K562 treated with DMSO at 1 percent for 12 hours (cell line): ENCODE results near the gene PAX1. TPM values are rescaled to one million over a fixed set of nuclear protein-coding genes. Genes with fewer than 3 reads are reported as not detected.

Experiments used
- total RNA-seq: library from RNA; unstranded; fragments of 300-600 nt; gene quantifications from 2 replicates; pipeline ENCODE4 v1.2.3, GENCODE V29; 2022; ENCODE audit not compliant: insufficient read depth

Gene PAX1
- total RNA-seq, result not detected in 2 replicates

DNA sequence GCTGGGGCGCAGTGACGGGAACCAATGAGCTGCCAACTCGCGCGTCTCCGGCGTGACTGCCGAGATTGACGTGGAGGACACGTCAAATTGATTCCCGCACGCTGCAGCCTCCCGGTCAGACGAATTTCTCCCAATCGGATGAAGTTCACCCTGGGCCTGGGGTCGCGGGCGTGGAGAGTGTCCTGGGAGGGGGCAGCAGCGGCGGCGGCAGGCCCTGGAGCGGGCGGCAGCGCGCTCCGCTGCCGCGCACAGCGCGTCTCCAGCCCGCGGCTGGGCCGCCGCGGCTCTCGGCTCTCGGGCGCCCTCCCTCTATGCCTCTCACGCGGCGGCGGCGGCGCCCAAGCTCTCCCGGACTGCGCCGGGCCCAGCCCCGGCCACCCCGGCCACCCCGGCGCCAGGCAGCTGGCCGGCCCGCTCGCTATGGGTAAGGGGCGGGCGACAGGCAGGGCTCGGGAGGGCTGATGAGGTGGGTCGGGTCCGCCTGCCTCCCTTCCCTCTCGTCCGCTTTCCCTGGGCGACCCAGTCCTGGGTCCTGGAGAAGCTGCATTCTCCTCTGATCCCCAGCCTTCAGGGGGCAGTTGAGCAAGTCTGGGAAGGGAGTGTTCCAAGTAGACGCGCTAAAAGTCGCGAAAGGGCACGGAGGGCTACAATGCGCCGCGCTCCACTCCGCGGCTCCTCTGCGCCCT, at the start of gene PAX1:
PAX1 (plus strand) TSS at position 90 of the 686 bp plus-strand sequence; CDS start at position 139, 49 bp downstream.

Other genes with a start within 250 kb of the PAX1 start
- not detected in 2 replicates for gene NKX2-2, start 191.6 kb upstream of the PAX1 start, total RNA-seq